BLaER1 (cell line): ENCODE results near the gene CORIN.
A peak's percentile ranks its signal among the peaks of the same experiment; 100 is the strongest.

ENCODE experiments used
- H3K27ac ChIP-seq: shearing (Covaris generic); formaldehyde crosslinking; 2 replicates; pipeline ENCODE4 v1.8.1; 2022
- H3K27me3 ChIP-seq: shearing (Covaris generic); formaldehyde crosslinking; 2 replicates; pipeline ENCODE4 v1.8.1; 2022
- H3K36me3 ChIP-seq: shearing (Covaris generic); formaldehyde crosslinking; 2 replicates; pipeline ENCODE4 v1.8.1; 2022
- H3K4me1 ChIP-seq: shearing (Covaris generic); formaldehyde crosslinking; 2 replicates; pipeline ENCODE4 v1.8.1; 2022
- H3K4me2 ChIP-seq: shearing (Covaris generic); formaldehyde crosslinking; 2 replicates; pipeline ENCODE4 v1.8.1; 2022
- H3K4me3 ChIP-seq: shearing (Covaris generic); formaldehyde crosslinking; 2 replicates; pipeline ENCODE4 v1.8.1; 2022
- H3K9ac ChIP-seq: shearing (Covaris generic); formaldehyde crosslinking; 2 replicates; pipeline ENCODE4 v1.8.1; 2022
- H3K9me3 ChIP-seq: shearing (Covaris generic); formaldehyde crosslinking; 2 replicates; pipeline ENCODE4 v1.8.1; 2022
- H4K20me1 ChIP-seq: shearing (Covaris generic); formaldehyde crosslinking; 2 replicates; pipeline ENCODE4 v1.8.1; 2022
- Cebpa-rat ChIP-seq: shearing (Covaris generic); IDR thresholded peaks from 2 replicates; pipeline ENCODE4 v1.8.1; 2022

Gene CORIN

GRCh38 chr4:47837094-47837907 lies 566 bp downstream of the CORIN start:
- TF ChIP-seq Cebpa-rat = no peak
- Histone ChIP-seq H3K36me3 (0 out of 2 replicates have a peak, but pooled peaks cover 2% of the 10 kb centered on the region), H3K27ac (no peak overlapping the region), H3K4me2 (peak overlapping the region; percentile 96), H4K20me1 (peaks cover 26% of the 10 kb centered on the region; the same call in 1 of the 2 replicates), H3K9me3 (peaks cover 11% of the 10 kb centered on the region), H3K4me1 (peaks cover 30% of the 10 kb centered on the region), H3K27me3 (peaks cover 36% of the 10 kb centered on the region), H3K9ac (peak overlapping the region; percentile 55), H3K4me3 (peak overlapping the region; percentile 68)

GRCh38 chr4:47836641-47837093 lies 1.2 kb downstream of the CORIN start:
- Histone ChIP-seq H3K27me3 (peaks cover 36% of the 10 kb centered on the region), H3K36me3 (no peaks in the 10 kb centered on the region), H3K4me3 (peak overlapping the region; percentile 68), H3K9me3 (peaks cover 11% of the 10 kb centered on the region), H3K4me1 (peaks cover 30% of the 10 kb centered on the region), H3K9ac (peak overlapping the region; percentile 55), H4K20me1 (peaks cover 26% of the 10 kb centered on the region; the same call in 1 of the 2 replicates), H3K4me2 (peak overlapping the region; percentile 96), H3K27ac (no peak overlapping the region)
- no peak for TF ChIP-seq Cebpa-rat

GRCh38 chr4:47835494-47835893 lies 2.4 kb downstream of the CORIN start:
- peaks cover 36% of the 10 kb centered on the region for H3K27me3 ChIP-seq
- H3K4me1 ChIP-seq = peaks cover 30% of the 10 kb centered on the region
- no peak overlapping the region for H3K9ac ChIP-seq
- H3K9me3 ChIP-seq = peaks cover 11% of the 10 kb centered on the region
- no peaks in the 10 kb centered on the region for H3K36me3 ChIP-seq
- H3K4me3 ChIP-seq = no peak overlapping the region; the same call in 1 of the 2 replicates
- peaks cover 26% of the 10 kb centered on the region; the same call in 1 of the 2 replicates for H4K20me1 ChIP-seq
- TF ChIP-seq Cebpa-rat = no peak
- H3K4me2 ChIP-seq = peak overlapping the region; percentile 96
- H3K27ac ChIP-seq = no peak overlapping the region

GRCh38 chr4:47831026-47831679 lies 6.7 kb downstream of the CORIN start:
- no peak overlapping the region for H3K9ac ChIP-seq
- H3K27ac ChIP-seq = no peak overlapping the region
- H3K4me1 ChIP-seq = peaks cover 34% of the 10 kb centered on the region
- H4K20me1 ChIP-seq = no peaks in the 10 kb centered on the region
- no peak overlapping the region for H3K4me2 ChIP-seq
- H3K4me3 ChIP-seq = no peak overlapping the region
- TF ChIP-seq Cebpa-rat = no peak
- peaks cover 11% of the 10 kb centered on the region for H3K9me3 ChIP-seq
- H3K36me3 ChIP-seq = no peaks in the 10 kb centered on the region
- H3K27me3 ChIP-seq = peaks cover 12% of the 10 kb centered on the region

GRCh38 chr4:47830265-47831025 lies 7.4 kb downstream of the CORIN start:
- Histone ChIP-seq H3K9me3 (peaks cover 11% of the 10 kb centered on the region), H4K20me1 (no peaks in the 10 kb centered on the region), H3K4me2 (no peak overlapping the region), H3K27ac (no peak overlapping the region), H3K36me3 (no peaks in the 10 kb centered on the region), H3K4me1 (peaks cover 34% of the 10 kb centered on the region), H3K4me3 (no peak overlapping the region), H3K27me3 (peaks cover 5% of the 10 kb centered on the region), H3K9ac (no peak overlapping the region)
- TF ChIP-seq Cebpa-rat = no peak

GRCh38 chr4:47829438-47829837 lies 8.4 kb downstream of the CORIN start:
- no peak overlapping the region for H3K27ac ChIP-seq
- H3K4me3 ChIP-seq = no peak overlapping the region
- H3K9ac ChIP-seq = no peak overlapping the region
- peaks cover 39% of the 10 kb centered on the region for H3K4me1 ChIP-seq
- H4K20me1 ChIP-seq = no peaks in the 10 kb centered on the region
- H3K9me3 ChIP-seq = peaks cover 11% of the 10 kb centered on the region
- H3K36me3 ChIP-seq = no peaks in the 10 kb centered on the region
- no peak for TF ChIP-seq Cebpa-rat
- H3K27me3 ChIP-seq = no peaks in the 10 kb centered on the region
- no peak overlapping the region for H3K4me2 ChIP-seq

GRCh38 chr4:47827343-47828047 lies 10.4 kb downstream of the CORIN start:
- no peak overlapping the region for H3K27ac ChIP-seq
- no peak for TF ChIP-seq Cebpa-rat
- H3K4me3 ChIP-seq = no peak overlapping the region
- peaks cover 43% of the 10 kb centered on the region for H3K4me1 ChIP-seq
- no peaks in the 10 kb centered on the region for H4K20me1 ChIP-seq
- no peaks in the 10 kb centered on the region for H3K36me3 ChIP-seq
- H3K9me3 ChIP-seq = peaks cover 2% of the 10 kb centered on the region; the same call in 1 of the 2 replicates
- H3K27me3 ChIP-seq = no peaks in the 10 kb centered on the region
- no peak overlapping the region for H3K9ac ChIP-seq
- H3K4me2 ChIP-seq = peak overlapping the region; percentile 56

GRCh38 chr4:47824840-47825239 lies 13.0 kb downstream of the CORIN start:
- H3K9ac ChIP-seq = peak overlapping the region; percentile 57
- H3K36me3 ChIP-seq = no peaks in the 10 kb centered on the region
- no peak overlapping the region for H3K4me3 ChIP-seq
- no peak overlapping the region; the same call in 1 of the 2 replicates for H3K27ac ChIP-seq
- no peaks in the 10 kb centered on the region for H3K27me3 ChIP-seq
- peaks cover 46% of the 10 kb centered on the region for H3K4me1 ChIP-seq
- H3K4me2 ChIP-seq = peak overlapping the region; percentile 77
- no peaks in the 10 kb centered on the region for H3K9me3 ChIP-seq
- H4K20me1 ChIP-seq = no peaks in the 10 kb centered on the region
- no peak for TF ChIP-seq Cebpa-rat

- H3K36me3 ChIP-seq = no peaks in the 10 kb centered on the region
- H3K4me2 ChIP-seq = peak overlapping the region; percentile 41
- no peak overlapping the region for H3K27ac ChIP-seq
- no peaks in the 10 kb centered on the region for H3K9me3 ChIP-seq
- TF ChIP-seq Cebpa-rat = no peak
- H3K27me3 ChIP-seq = no peaks in the 10 kb centered on the region
- peaks cover 13% of the 10 kb centered on the region for H3K4me1 ChIP-seq
- no peaks in the 10 kb centered on the region for H4K20me1 ChIP-seq
- no peak overlapping the region for H3K9ac ChIP-seq
- H3K4me3 ChIP-seq = no peak overlapping the region
Measured at GRCh38 chr4:47819178-47819577, 18.7 kb downstream of the CORIN start.
